Lower leg skin (tissue), 3 donors: ENCODE data around the gene S100A7A.

Experiments used
- CTCF ChIP-seq, 3 donors: fragments of 450-650 bp; IDR thresholded peaks; one replicate each; pipeline ENCODE4 v1.5.1; 2016; ENCODE audit warnings: antibody characterized with exemption in 3 of 3, mild to moderate bottlenecking in 3 of 3, moderate library complexity in 2 of 3
- POLR2A ChIP-seq, 2 donors: fragments of 450-650 bp; IDR thresholded peaks; one replicate each; pipeline ENCODE4 v1.6.1; 2016 to 2017; ENCODE audit warnings: antibody characterized with exemption in 2 of 2, mild to moderate bottlenecking in 1 of 2, moderate library complexity in 1 of 2

- TF ChIP-seq CTCF (IDR thresholded peaks at IDR 0.05) (no peak), POLR2A (IDR thresholded peaks at IDR 0.05) (no peak)
Observed at GRCh38 chr1:153430561-153430960, 14.2 kb downstream of the S100A7A start.
